Activated CD8-positive, alpha-beta memory T cell treated with anti-CD3 and anti-CD28 coated beads, Interleukin-2, amount 10 ng/mL, durations not matched to agents 7 days and 5 days (primary cell): ENCODE measurements around the gene CLMP. TPM values are rescaled to one million over a fixed set of nuclear protein-coding genes. Genes with fewer than 3 reads are reported as not detected.
"Not testable (repeated sequence)": the region's sequence is repeated elsewhere in the genome, so short reads cannot be mapped to it uniquely, and the experiment has no call there.

Experiments used
- ATAC-seq: fragments of 150-1000 bp; cut with Tn5 transposase; one replicate; pipeline ENCODE4 v1.10.0; 2021; ENCODE audit warnings: moderate library complexity
- CTCF ChIA-PET: fragments of 350-600 bp; sonication (Branson Sonifier 250); formaldehyde crosslinking; loops from one replicate; lab custom pipeline; 2021; ENCODE audit warnings: antibody characterized with exemption; lab: Charles Lee
- DNase-seq: peaks from one replicate; pipeline ENCODE4 v3.0.0-alpha.2; 2020
- H3K27ac Mint-ChIP-seq: one replicate; pipeline ENCODE4 v1.8.0; 2021; ENCODE audit warnings: mild to moderate bottlenecking, mixed read lengths
- H3K27me3 Mint-ChIP-seq: one replicate; pipeline ENCODE4 v1.8.0; 2021; ENCODE audit warnings: mixed read lengths
- H3K36me3 Mint-ChIP-seq: one replicate; pipeline ENCODE4 v1.8.0; 2021; ENCODE audit warnings: mild to moderate bottlenecking, mixed read lengths
- H3K4me1 Mint-ChIP-seq: one replicate; pipeline ENCODE4 v1.8.0; 2021; ENCODE audit warnings: mixed read lengths
- H3K4me3 Mint-ChIP-seq: one replicate; pipeline ENCODE4 v1.8.0; 2021; ENCODE audit warnings: mild to moderate bottlenecking, moderate library complexity, mixed read lengths
- H3K9me3 Mint-ChIP-seq: one replicate; pipeline ENCODE4 v1.8.0; 2022; ENCODE audit warnings: low read depth, mixed read lengths
- total RNA-seq, 2 experiments: library from RNA; stranded (reverse); gene quantifications; one replicate each; pipeline ENCODE4 v1.2.3, GENCODE V29; 2021

Gene CLMP
- total RNA-seq, 2 experiments from 2014 or later = 0.58 TPM; not detected in 1

DNA sequence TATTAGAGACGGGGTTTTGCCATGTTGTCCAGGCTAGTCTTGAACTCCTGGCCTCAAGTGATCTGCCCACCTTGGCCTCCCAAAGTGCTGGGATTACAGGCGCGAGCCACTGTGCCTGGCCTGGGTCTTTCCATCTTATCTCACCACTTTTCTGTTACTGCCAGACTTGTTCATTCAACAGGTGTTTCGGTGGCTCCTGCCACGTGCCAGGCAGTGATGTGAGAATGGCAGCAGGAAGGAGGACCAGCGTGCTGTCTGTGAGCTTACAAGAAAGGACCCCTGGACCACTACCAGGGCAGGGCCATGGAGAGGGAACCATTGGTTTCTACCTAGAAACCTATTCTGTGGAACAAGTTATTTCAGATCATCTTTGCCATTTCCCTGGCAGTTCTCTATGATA is 44.2 kb downstream of the CLMP start:
- Mint-ChIP-seq H3K27me3 (peaks cover 7% of the 10 kb centered on the region), H3K4me1 (no peaks in the 10 kb centered on the region), H3K27ac (no peak overlapping the region), H3K4me3 (no peak overlapping the region), H3K36me3 (no peaks in the 10 kb centered on the region), H3K9me3 (no peaks in the 10 kb centered on the region)
- CTCF ChIA-PET = no interaction called here
- ATAC-seq (no peak), DNase-seq (no peak)

DNA sequence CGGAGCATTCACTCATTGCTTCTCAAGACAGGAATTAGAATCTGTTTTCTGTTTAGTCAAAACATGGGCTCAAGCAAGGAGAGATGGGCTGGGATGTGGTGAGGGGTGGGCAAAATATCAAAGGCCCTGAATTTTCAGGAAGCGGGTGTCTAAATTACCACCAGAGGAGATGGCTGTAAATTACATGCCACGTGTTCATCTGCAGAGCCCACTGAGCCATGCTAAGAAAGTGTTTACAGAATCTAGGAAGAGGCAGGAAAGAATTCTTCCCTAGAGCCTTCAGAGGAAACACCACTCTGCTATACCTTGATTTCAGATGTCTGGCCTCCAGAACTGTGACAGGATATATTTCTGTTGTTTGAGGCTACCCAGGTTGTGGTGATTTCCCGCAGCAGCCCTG is 46.1 kb downstream of the CLMP start:
- DNase-seq (no peak), ATAC-seq (no peak)
- peaks cover 7% of the 10 kb centered on the region for H3K27me3 Mint-ChIP-seq
- CTCF ChIA-PET = interaction anchor here (1.2 kb wide), 1 partner anchor 39 kb away, joined by 4 read pairs; no protein-coding TSS in a partner anchor
- no peak overlapping the region for H3K4me3 Mint-ChIP-seq
- no peaks in the 10 kb centered on the region for H3K36me3 Mint-ChIP-seq
- H3K4me1 Mint-ChIP-seq = no peaks in the 10 kb centered on the region
- no peak overlapping the region for H3K27ac Mint-ChIP-seq
- H3K9me3 Mint-ChIP-seq = no peaks in the 10 kb centered on the region

- H3K27me3 Mint-ChIP-seq = peaks cover 2% of the 10 kb centered on the region
- H3K9me3 Mint-ChIP-seq = no peaks in the 10 kb centered on the region
- CTCF ChIA-PET = interaction anchor here (1.7 kb wide), 1 partner anchor 101 kb away, joined by 6 read pairs; no protein-coding TSS in a partner anchor
- no peaks in the 10 kb centered on the region for H3K36me3 Mint-ChIP-seq
- DNase-seq (no peak), ATAC-seq (no peak)
- H3K4me3 Mint-ChIP-seq = no peak overlapping the region
- H3K4me1 Mint-ChIP-seq = no peaks in the 10 kb centered on the region
- no peak overlapping the region for H3K27ac Mint-ChIP-seq
These were observed 49.4 kb downstream of the CLMP start for GRCh38 chr11:123145661-123146060.

GRCh38 chr11:123145220-123145619 is 49.8 kb downstream of the CLMP start:
- Mint-ChIP-seq H3K9me3 (no peaks in the 10 kb centered on the region), H3K36me3 (no peaks in the 10 kb centered on the region), H3K27me3 (peaks cover 2% of the 10 kb centered on the region), H3K27ac (no peak overlapping the region), H3K4me1 (no peaks in the 10 kb centered on the region), H3K4me3 (no peak overlapping the region)
- DNase-seq (no peak), ATAC-seq (no peak)
- CTCF ChIA-PET = interaction anchor here (1.7 kb wide), 1 partner anchor 102 kb away, joined by 6 read pairs; no protein-coding TSS in a partner anchor

DNA sequence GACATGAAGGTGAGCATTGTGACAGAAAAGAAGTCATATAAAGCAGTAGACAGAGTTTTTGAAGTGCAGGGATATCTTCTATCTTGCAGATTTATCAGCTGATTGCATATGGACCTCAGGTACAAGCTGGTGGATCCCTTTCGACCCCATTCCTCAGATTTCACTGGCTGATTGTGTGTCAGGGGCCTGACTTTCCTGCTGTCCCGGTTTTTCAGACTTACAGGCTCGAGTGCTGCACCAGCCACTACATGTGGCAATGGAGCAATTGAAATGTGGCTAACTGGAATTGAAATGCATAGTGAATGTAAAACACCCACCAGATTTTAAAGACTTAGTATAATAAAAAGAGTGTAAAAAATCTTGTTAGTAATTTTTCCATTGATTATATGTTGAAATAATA is 50.3 kb downstream of the CLMP start:
- peaks cover 2% of the 10 kb centered on the region for H3K27me3 Mint-ChIP-seq
- no peak overlapping the region for H3K27ac Mint-ChIP-seq
- ATAC-seq = no peak
- no peak for DNase-seq
- CTCF ChIA-PET = no interaction called here
- H3K4me1 Mint-ChIP-seq = no peaks in the 10 kb centered on the region
- no peak overlapping the region for H3K4me3 Mint-ChIP-seq
- H3K9me3 Mint-ChIP-seq = no peaks in the 10 kb centered on the region
- no peaks in the 10 kb centered on the region for H3K36me3 Mint-ChIP-seq

DNA sequence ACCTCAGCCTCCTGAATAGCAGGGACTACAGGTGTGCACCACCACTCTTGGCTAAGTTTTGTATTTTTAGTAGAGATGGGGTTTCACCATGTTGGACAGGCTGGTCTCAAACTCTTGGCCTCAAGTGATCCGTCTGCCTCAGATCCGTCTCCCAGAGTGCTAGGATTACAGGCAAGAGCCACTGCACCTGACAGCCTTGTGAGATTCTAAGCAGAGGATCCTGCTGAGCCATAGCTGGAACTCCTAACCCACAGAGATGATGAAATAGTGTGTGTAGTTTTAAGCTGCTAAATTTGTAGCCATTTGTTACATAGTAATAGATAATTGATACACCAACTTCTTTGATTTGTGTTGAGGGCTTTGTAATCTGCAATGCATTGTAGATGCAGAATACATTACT is 51.1 kb downstream of the CLMP start:
- DNase-seq (no peak), ATAC-seq (no peak)
- H3K4me1 Mint-ChIP-seq = no peaks in the 10 kb centered on the region
- no peak overlapping the region for H3K27ac Mint-ChIP-seq
- no peaks in the 10 kb centered on the region for H3K9me3 Mint-ChIP-seq
- H3K27me3 Mint-ChIP-seq = peaks cover 4% of the 10 kb centered on the region
- H3K4me3 Mint-ChIP-seq = no peak overlapping the region
- no peaks in the 10 kb centered on the region for H3K36me3 Mint-ChIP-seq
- CTCF ChIA-PET = no interaction called here

DNA sequence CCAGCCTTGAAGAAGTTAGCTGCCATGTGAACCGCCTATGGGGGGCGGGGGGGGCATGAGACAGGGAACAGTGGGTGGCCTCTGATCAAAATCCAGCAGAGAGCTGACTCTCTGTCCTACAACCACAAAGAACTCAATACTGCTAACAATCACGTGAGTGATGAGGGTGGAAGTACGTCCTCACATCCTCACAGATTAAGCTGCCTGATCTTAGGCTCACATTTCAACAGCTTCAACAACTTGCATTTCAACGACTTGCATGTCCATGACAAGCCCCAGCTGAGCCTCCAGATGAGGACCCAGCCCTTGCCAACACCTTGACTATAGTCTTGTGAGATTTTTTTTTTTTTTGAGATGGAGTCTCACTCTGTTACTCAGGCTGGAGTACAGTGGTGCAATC is 51.6 kb downstream of the CLMP start:
- Mint-ChIP-seq H3K9me3 (no peaks in the 10 kb centered on the region), H3K36me3 (no peaks in the 10 kb centered on the region), H3K27ac (no peak overlapping the region), H3K27me3 (peaks cover 4% of the 10 kb centered on the region), H3K4me3 (no peak overlapping the region), H3K4me1 (no peaks in the 10 kb centered on the region)
- ATAC-seq = no peak
- DNase-seq = no peak
- CTCF ChIA-PET = no interaction called here

- CTCF ChIA-PET = interaction anchor here (0.8 kb wide), 1 partner anchor 77 kb away, joined by 3 read pairs; no protein-coding TSS in a partner anchor
- ATAC-seq = no peak
- H3K4me3 Mint-ChIP-seq = no peak overlapping the region
These were observed 55.8 kb downstream of the CLMP start for GRCh38 chr11:123139206-123139605.

GRCh38 chr11:123137431-123138224 is 57.4 kb downstream of the CLMP start:
- CTCF ChIA-PET = interaction anchor here (1.8 kb wide), 1 partner anchor 110 kb away, joined by 4 read pairs; no protein-coding TSS in a partner anchor

More at GRCh38 chr11:123139206-123139605, 55.8 kb downstream of the CLMP start:
- H3K27ac Mint-ChIP-seq = no peak overlapping the region
- H3K4me1 Mint-ChIP-seq = no peaks in the 10 kb centered on the region
- no peaks in the 10 kb centered on the region for H3K36me3 Mint-ChIP-seq
- no peaks in the 10 kb centered on the region for H3K9me3 Mint-ChIP-seq
- H3K27me3 Mint-ChIP-seq = peaks cover 6% of the 10 kb centered on the region
- DNase-seq = no peak

DNA sequence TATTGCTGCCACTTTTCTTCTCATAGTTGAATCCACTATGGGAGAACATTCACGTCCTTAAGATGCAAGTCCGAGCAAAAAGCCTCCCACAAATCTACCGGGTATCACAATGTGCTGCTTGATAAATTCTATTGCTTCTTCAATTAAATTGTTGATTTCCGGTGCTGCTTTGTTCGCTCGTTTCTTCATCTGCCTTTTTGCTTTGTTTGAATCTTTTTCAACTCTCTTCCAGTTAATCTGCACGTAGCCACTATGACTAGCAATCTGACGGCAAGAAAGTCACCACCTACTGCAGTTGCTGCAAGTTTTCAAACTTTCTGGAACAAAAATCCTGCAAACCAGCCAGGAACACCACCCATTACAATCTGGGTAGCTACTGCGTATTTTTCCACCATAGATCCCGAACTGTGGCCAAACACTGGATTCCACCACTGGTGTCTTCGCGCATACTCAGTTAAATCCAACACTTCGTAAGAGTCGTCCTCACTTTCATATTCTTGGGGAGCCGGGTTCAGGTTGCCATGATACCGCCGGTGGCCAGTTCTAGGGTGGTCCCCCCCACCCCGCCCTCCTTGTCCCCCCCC is 59.1 kb downstream of the CLMP start:
- no peak overlapping the region for H3K27ac Mint-ChIP-seq
- H3K4me3 Mint-ChIP-seq = no peak overlapping the region
- H3K36me3 Mint-ChIP-seq = no peaks in the 10 kb centered on the region
- no peak for ATAC-seq
- H3K9me3 Mint-ChIP-seq = no peaks in the 10 kb centered on the region
- no peak for DNase-seq
- CTCF ChIA-PET = interaction anchor here (1.8 kb wide), 1 partner anchor 111 kb away, joined by 4 read pairs; no protein-coding TSS in a partner anchor
- H3K4me1 Mint-ChIP-seq = no peaks in the 10 kb centered on the region
- peaks cover 6% of the 10 kb centered on the region for H3K27me3 Mint-ChIP-seq

More at GRCh38 chr11:123137431-123138224, 57.4 kb downstream of the CLMP start:
- ATAC-seq (no peak), DNase-seq (no peak)
- no peak overlapping the region for H3K27ac Mint-ChIP-seq
- no peaks in the 10 kb centered on the region for H3K4me1 Mint-ChIP-seq
- peaks cover 6% of the 10 kb centered on the region for H3K27me3 Mint-ChIP-seq
- H3K9me3 Mint-ChIP-seq = no peaks in the 10 kb centered on the region
- no peak overlapping the region for H3K4me3 Mint-ChIP-seq
- no peaks in the 10 kb centered on the region for H3K36me3 Mint-ChIP-seq

DNA sequence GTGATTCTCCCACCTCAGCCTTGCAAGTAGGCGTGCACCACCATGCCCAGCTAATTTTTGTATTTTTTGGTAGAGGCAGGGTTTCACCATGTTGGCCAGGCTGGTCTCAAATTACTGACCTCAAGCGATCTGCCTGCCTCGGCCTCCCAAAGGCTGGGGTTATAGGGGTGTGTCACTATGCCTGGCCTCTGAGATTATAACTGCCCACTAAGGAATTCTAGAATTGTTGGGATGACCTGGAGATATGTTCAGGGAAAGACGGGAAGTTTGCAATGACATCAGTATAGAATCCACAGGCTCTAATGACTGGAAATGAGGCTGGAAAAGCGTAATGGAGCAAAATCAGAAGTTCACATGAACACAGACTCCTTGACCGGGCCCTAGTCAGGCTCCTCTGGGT is 62.2 kb downstream of the CLMP start:
- Mint-ChIP-seq H3K4me1 (no peaks in the 10 kb centered on the region), H3K27me3 (peaks cover 4% of the 10 kb centered on the region), H3K9me3 (no peaks in the 10 kb centered on the region), H3K4me3 (no peak overlapping the region), H3K27ac (no peak overlapping the region), H3K36me3 (no peaks in the 10 kb centered on the region)
- no peak for DNase-seq
- CTCF ChIA-PET = no interaction called here
- ATAC-seq = no peak

DNA sequence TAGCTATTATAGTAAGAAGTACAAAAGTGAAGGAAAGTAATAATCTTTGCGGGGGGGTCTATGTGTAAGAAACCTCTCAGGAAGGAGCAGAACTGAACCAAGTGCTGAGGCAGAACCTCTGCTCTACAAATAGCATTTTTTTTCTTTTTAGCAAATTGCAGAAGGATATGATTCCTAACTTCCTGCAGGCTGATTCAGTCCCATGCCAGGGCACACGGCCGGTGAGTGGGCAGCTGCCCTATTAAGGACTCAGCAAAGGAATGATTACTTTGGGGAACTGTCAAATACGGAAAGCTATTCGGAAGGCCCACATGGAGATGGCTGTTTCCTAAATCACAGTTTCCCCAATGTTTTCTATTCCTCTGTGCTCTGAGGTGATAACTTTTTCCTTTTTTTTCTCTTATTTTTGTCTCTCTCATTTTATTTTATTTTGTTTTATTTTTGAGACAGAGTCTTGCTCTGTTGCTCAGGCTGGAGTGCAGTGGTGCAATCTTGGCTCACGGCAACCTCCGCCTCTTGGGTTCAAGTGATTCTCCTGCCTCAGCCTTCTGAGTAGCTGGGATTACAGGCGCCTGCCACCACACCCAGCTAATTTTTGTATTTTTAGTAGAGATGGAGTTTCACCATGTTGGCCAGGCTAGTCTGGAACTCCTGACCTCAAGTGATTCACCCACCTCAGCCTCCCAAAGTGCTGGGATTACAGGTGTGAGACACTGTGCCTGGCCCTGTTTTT is 62.8 kb downstream of the CLMP start:
- not testable (repeated sequence) for H3K27me3 Mint-ChIP-seq, ATAC-seq, H3K36me3 Mint-ChIP-seq, H3K9me3 Mint-ChIP-seq, H3K4me3 Mint-ChIP-seq, H3K4me1 Mint-ChIP-seq, H3K27ac Mint-ChIP-seq, DNase-seq
- CTCF ChIA-PET = interaction anchor here (1.9 kb wide), 1 partner anchor 129 kb away, joined by 4 read pairs; no protein-coding TSS in a partner anchor

- no peaks in the 10 kb centered on the region for H3K4me1 Mint-ChIP-seq
- H3K4me3 Mint-ChIP-seq = no peak overlapping the region
- ATAC-seq = no peak
- H3K36me3 Mint-ChIP-seq = no peaks in the 10 kb centered on the region
- no peaks in the 10 kb centered on the region for H3K9me3 Mint-ChIP-seq
- H3K27ac Mint-ChIP-seq = no peak overlapping the region
- no peaks in the 10 kb centered on the region for H3K27me3 Mint-ChIP-seq
- CTCF ChIA-PET = interaction anchor here (0.7 to 2.2 kb wide), 3 partner anchors 117 to 352 kb away, joined by 3 to 5 read pairs (median 4); no protein-coding TSS in a partner anchor
- DNase-seq = no peak
These were observed 65.1 kb downstream of the CLMP start for GRCh38 chr11:123129920-123130319.
